GM19035 (cell line): ENCODE measurements around the gene CCNG2.
A peak's percentile ranks its signal among the peaks of the same experiment; 100 is the strongest.

Experiments
- ATAC-seq: cut with Tn5 transposase; IDR thresholded peaks from one replicate; pipeline ENCODE4 v1.9.1; 2021; ENCODE audit not compliant: unreplicated experiment

CCNG2 gene

GRCh38 chr4:77175201-77175611 lies 18.2 kb downstream of the CCNG2 start:
- no peak for ATAC-seq

- no peak for ATAC-seq
These were observed 19.6 kb downstream of the CCNG2 start for GRCh38 chr4:77176640-77177039.

- ATAC-seq, result no peak
These were observed 20.2 kb downstream of the CCNG2 start for GRCh38 chr4:77177199-77177598.

- ATAC-seq, result no peak
These were observed 21.6 kb downstream of the CCNG2 start for GRCh38 chr4:77178560-77178959.

- ATAC-seq, result no peak
These were observed 22.5 kb downstream of the CCNG2 start for GRCh38 chr4:77179519-77179918.

GRCh38 chr4:77181720-77182119 lies 24.7 kb downstream of the CCNG2 start:
- ATAC-seq, result no peak

- no peak for ATAC-seq
These were observed 26.9 kb downstream of the CCNG2 start for GRCh38 chr4:77183777-77184420.

- no peak for ATAC-seq
These were observed 28.0 kb downstream of the CCNG2 start for GRCh38 chr4:77184974-77185373.

GRCh38 chr4:77185686-77186085 lies 28.7 kb downstream of the CCNG2 start:
- ATAC-seq, result no peak

- ATAC-seq, result no peak
These were observed 30.3 kb downstream of the CCNG2 start for GRCh38 chr4:77187322-77187721.

GRCh38 chr4:77188498-77189220 lies 31.7 kb downstream of the CCNG2 start:
- ATAC-seq, result no peak

- ATAC-seq, result no peak
These were observed 32.4 kb downstream of the CCNG2 start for GRCh38 chr4:77189412-77189811.

GRCh38 chr4:77190053-77190452 lies 33.0 kb downstream of the CCNG2 start:
- no peak for ATAC-seq

- peak; percentile 0 for ATAC-seq
These were observed 36.0 kb downstream of the CCNG2 start for GRCh38 chr4:77193046-77193445.

GRCh38 chr4:77193511-77194102 lies 36.6 kb downstream of the CCNG2 start:
- ATAC-seq, result peak; percentile 95

- ATAC-seq, result no peak
These were observed 37.4 kb downstream of the CCNG2 start for GRCh38 chr4:77194366-77194765.

GRCh38 chr4:77194989-77195388 lies 38.0 kb downstream of the CCNG2 start:
- ATAC-seq, result no peak

- ATAC-seq, result no peak
These were observed 39.9 kb downstream of the CCNG2 start for GRCh38 chr4:77196866-77197265.

GRCh38 chr4:77197361-77197760 lies 40.4 kb downstream of the CCNG2 start:
- ATAC-seq, result no peak

- no peak for ATAC-seq
These were observed 40.8 kb downstream of the CCNG2 start for GRCh38 chr4:77197831-77198230.

- no peak for ATAC-seq
These were observed 42.3 kb downstream of the CCNG2 start for GRCh38 chr4:77199276-77199675.

- no peak for ATAC-seq
These were observed 42.7 kb downstream of the CCNG2 start for GRCh38 chr4:77199701-77200100.
